Left hindlimb (tissue), 1 donor: ENCODE results near the gene KANK3.
"Not testable (repeated sequence)": the region's sequence is repeated elsewhere in the genome, so short reads cannot be mapped to it uniquely, and the experiment has no call there.

Source experiments
- DNase-seq: peaks from one replicate; pipeline ENCODE4 v3.0.0-alpha.2; 2018

The KANK3 gene

GRCh38 chr19:8342684-8343482 lies at the start of gene KANK3:
Gene KANK3 (minus strand): TSS chr19:8343262. CDS start chr19:8337828, 5,434 bp downstream.
- DNase-seq, result peak; percentile 90

- no peak for DNase-seq
Observed at GRCh38 chr19:8392017-8392591, 49.0 kb upstream of the KANK3 start.

- no peak for DNase-seq
Observed at GRCh38 chr19:8391198-8392016, 48.3 kb upstream of the KANK3 start.

GRCh38 chr19:8390617-8390981 lies 47.5 kb upstream of the KANK3 start:
- peak; percentile 96 for DNase-seq

GRCh38 chr19:8389891-8390616 lies 47.0 kb upstream of the KANK3 start, which contains the start of gene RAB11B:
Gene RAB11B (plus strand): TSS chr19:8390360. CDS start chr19:8390417, 57 bp downstream.
- DNase-seq, result peak; percentile 100

GRCh38 chr19:8388612-8388958 lies 45.5 kb upstream of the KANK3 start:
- DNase-seq, result no peak

- no peak for DNase-seq
Observed at GRCh38 chr19:8387688-8388611, 44.9 kb upstream of the KANK3 start.

- no peak for DNase-seq
Observed at GRCh38 chr19:8386990-8387389, 43.9 kb upstream of the KANK3 start.

GRCh38 chr19:8386419-8386818 lies 43.4 kb upstream of the KANK3 start:
- DNase-seq, result not testable (repeated sequence)

- DNase-seq, result not testable (repeated sequence)
Observed at GRCh38 chr19:8385566-8385965, 42.5 kb upstream of the KANK3 start.

- DNase-seq, result not testable (repeated sequence)
Observed at GRCh38 chr19:8385103-8385502, 42.0 kb upstream of the KANK3 start.

GRCh38 chr19:8384569-8384968 lies 41.5 kb upstream of the KANK3 start:
- not testable (repeated sequence) for DNase-seq

GRCh38 chr19:8379156-8379891 lies 36.3 kb upstream of the KANK3 start:
- DNase-seq, result not testable (repeated sequence)

GRCh38 chr19:8377598-8377997 lies 34.5 kb upstream of the KANK3 start:
- no peak for DNase-seq

GRCh38 chr19:8376373-8376974 lies 33.4 kb upstream of the KANK3 start:
- DNase-seq, result not testable (repeated sequence)

- not testable (repeated sequence) for DNase-seq
Observed at GRCh38 chr19:8375766-8376165, 32.7 kb upstream of the KANK3 start.

GRCh38 chr19:8373867-8374813 lies 31.1 kb upstream of the KANK3 start:
- no peak for DNase-seq

- no peak for DNase-seq
Observed at GRCh38 chr19:8371011-8371804, 28.1 kb upstream of the KANK3 start.
